HT-29 (cell line): ENCODE measurements around the gene MAPK8. TPM values are rescaled to one million over a fixed set of nuclear protein-coding genes. Genes with fewer than 3 reads are reported as not detected.

Source experiments
- DNase-seq: peaks from one replicate; pipeline ENCODE4 v3.0.0-alpha.2; 2015; ENCODE audit warnings: low spot score
- total RNA-seq: library from RNA; depleted of rRNA; stranded (reverse); fragments of >200 nt; shearing (Covaris generic); gene quantifications from 2 replicates; pipeline ENCODE4 v1.2.3, GENCODE V29; 2014

Gene MAPK8
- total RNA-seq, 1 experiment from 2014 or later, result 24.9 TPM

- no peak for DNase-seq
Observed at GRCh38 chr10:48459270-48460150, 153.0 kb downstream of the MAPK8 start.

GRCh38 chr10:48460182-48460581, 153.7 kb downstream of the MAPK8 start:
- DNase-seq, result no peak

GRCh38 chr10:48461623-48462481, 155.4 kb downstream of the MAPK8 start:
- DNase-seq, result no peak

- no peak for DNase-seq
Observed at GRCh38 chr10:48462482-48463020, 156.1 kb downstream of the MAPK8 start.

GRCh38 chr10:48463318-48464003, 157.0 kb downstream of the MAPK8 start:
- peak; percentile 2 for DNase-seq

- no peak for DNase-seq
Observed at GRCh38 chr10:48464121-48464870, 157.8 kb downstream of the MAPK8 start.

GRCh38 chr10:48464871-48465736, 158.6 kb downstream of the MAPK8 start:
- DNase-seq, result no peak

- DNase-seq, result no peak
Observed at GRCh38 chr10:48465860-48466521, 159.5 kb downstream of the MAPK8 start.

- no peak for DNase-seq
Observed at GRCh38 chr10:48466611-48467240, 160.2 kb downstream of the MAPK8 start.

GRCh38 chr10:48467669-48468068, 161.2 kb downstream of the MAPK8 start:
- no peak for DNase-seq

- no peak for DNase-seq
Observed at GRCh38 chr10:48468130-48468790, 161.8 kb downstream of the MAPK8 start.

- no peak for DNase-seq
Observed at GRCh38 chr10:48468866-48469511, 162.5 kb downstream of the MAPK8 start.

GRCh38 chr10:48469516-48470020, 163.1 kb downstream of the MAPK8 start:
- no peak for DNase-seq

GRCh38 chr10:48470115-48470892, 163.8 kb downstream of the MAPK8 start:
- no peak for DNase-seq

GRCh38 chr10:48470893-48471805, 164.7 kb downstream of the MAPK8 start:
- DNase-seq, result no peak
